T follicular helper cell (primary cell): ENCODE results near the gene NSG1.

ENCODE experiments used
- DNase-seq: peaks from one replicate; pipeline ENCODE4 v3.0.0-alpha.2; 2020; ENCODE audit warnings: low read depth

NSG1 gene

GRCh38 chr4:4395849-4396627 is 9.1 kb downstream of the NSG1 start:
- no peak for DNase-seq

DNA sequence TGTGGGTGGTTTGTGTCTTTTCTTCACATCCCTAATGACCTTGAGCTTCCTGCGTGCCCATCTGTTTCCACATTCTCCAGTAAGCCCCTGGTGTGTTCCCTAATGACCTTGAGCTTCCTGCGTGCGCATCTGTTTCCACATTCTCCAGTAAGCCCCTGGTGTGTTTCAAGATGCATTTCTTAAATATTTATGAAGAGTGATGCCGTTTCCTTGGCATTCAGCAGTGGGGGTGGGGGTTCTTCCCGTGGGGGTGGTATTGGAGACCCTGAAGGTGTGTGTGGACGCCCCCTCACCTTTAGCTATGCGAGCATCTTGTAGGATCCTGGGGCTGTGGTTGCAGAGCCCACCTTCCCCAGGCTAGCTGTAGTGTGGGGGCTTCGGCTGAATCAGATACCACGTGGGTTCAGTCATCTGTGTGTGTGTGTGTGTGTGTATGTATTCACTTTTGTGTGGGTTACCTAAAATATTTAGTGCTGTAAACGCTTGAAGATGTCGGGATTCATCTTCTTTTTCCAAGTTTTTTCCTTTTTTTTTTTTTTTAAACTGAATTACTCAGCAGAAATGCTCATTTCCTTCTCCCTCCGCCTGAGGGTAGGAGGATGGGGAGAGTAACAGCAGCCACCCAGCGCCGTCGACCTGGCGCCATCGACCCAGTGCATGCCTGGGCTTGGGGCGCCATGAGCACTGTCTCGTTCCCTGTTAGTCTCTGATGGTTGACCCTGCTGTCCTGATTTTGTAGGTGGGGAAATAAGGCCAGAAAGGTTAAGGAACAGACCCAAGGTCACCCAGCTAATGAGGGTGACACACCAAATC is 9.9 kb downstream of the NSG1 start:
- DNase-seq, result no peak

DNA sequence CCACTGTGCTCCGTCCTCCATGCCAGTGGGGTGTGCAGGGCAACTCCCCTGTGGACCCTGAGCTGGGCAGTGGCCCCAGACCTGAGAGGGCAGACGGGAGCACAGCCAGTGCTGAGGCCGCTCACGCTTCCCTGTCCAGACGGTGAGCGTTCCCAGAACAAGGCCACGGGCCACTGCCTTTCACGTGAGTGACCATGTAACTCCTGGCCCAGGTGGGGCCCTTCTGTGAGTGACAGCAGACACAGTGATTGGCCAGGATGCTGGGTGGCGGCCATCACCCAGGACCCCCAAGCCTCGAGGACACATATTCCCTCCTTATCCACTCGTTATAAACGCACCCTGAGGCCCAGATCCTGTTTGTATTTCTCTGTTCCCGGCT is 10.5 kb downstream of the NSG1 start:
- no peak for DNase-seq

DNA sequence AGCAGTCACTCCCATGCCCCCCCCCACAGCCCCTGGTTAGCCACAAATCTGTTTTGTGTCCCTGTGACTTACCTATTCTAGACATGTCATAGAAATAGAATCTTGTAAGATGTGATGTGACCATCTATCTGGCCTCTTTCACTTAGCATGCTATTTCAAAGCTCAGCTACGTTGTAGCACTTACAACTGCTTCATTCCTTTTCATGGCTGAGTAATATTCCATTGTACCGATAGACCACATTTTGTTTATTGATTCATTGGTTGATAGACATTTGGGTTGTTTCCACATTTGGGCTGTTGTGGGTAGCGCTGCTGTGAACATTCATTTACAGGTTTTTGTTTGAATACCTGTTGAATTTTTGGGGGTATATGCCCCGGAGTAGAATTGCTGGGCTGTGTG is 11.5 kb downstream of the NSG1 start:
- no peak for DNase-seq

- DNase-seq, result no peak
Observed at GRCh38 chr4:4401036-4401435, 14.1 kb downstream of the NSG1 start.

GRCh38 chr4:4402966-4403365 is 16.1 kb downstream of the NSG1 start:
- no peak for DNase-seq

GRCh38 chr4:4405358-4405962 is 18.6 kb downstream of the NSG1 start:
- DNase-seq, result no peak

- no peak for DNase-seq
Observed at GRCh38 chr4:4406455-4407298, 19.8 kb downstream of the NSG1 start.

- DNase-seq, result no peak
Observed at GRCh38 chr4:4407299-4408131, 20.6 kb downstream of the NSG1 start.

GRCh38 chr4:4408132-4408523 is 21.2 kb downstream of the NSG1 start:
- no peak for DNase-seq

DNA sequence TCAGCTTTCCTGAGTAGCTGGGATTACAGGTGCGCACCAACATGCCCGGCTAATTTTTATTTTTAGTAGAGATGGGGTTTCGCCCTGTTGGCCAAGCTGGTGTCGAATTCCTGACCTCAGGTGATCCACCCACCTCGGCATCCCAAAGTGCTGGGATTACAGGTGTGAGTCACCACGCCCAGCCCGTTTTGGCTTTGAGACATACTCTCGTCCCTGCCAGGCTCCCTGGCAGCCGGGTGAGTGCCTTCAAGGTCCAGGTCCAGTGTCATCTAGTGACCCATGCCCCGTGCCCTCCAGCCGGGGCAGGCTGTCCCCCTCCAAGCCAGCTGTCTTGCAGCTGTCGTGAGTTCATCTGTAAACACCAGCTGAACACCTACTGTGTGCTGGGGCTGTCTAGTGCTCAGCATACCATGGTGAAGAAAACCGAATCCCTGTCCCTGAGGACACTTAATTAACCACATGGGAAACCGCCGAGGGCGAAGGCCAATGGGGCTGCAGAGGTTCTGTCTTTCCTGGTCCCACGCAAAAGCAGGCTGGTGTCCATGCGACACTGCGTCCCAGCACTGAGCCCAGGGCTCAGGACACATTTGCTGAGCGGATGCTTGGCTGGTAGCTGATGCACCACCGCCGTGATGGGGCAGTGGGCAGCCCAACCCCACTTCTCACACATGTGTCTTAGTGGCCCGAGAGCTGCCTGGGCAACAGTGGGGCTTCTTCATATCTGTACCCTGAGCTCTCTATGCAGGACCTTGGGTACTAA is 21.9 kb downstream of the NSG1 start:
- DNase-seq, result no peak

GRCh38 chr4:4409416-4410115 is 22.7 kb downstream of the NSG1 start:
- DNase-seq, result no peak

- DNase-seq, result no peak
Observed at GRCh38 chr4:4410271-4410670, 23.4 kb downstream of the NSG1 start.

- no peak for DNase-seq
Observed at GRCh38 chr4:4411906-4412305, 25.0 kb downstream of the NSG1 start.

GRCh38 chr4:4412641-4413372 is 25.9 kb downstream of the NSG1 start:
- DNase-seq, result no peak

DNA sequence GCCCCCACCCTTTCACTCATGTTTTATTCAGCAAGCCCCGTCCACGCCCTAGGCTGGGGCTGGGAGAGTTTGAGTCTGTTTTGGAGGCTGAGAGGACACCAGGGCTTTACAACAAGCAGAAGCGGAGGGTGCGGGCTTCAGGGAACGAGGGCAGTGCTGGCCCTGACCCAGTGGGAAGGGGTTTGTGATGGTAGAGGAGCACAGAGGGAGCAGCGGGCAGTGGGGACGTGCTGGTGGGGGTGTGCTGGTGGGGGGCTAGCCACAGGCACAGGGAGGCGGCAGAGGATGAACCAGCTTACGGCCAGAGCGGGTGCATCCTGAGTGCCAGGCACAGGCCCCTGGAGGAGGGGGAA is 26.4 kb downstream of the NSG1 start:
- no peak for DNase-seq

- DNase-seq, result no peak
Observed at GRCh38 chr4:4413806-4414205, 26.9 kb downstream of the NSG1 start.

DNA sequence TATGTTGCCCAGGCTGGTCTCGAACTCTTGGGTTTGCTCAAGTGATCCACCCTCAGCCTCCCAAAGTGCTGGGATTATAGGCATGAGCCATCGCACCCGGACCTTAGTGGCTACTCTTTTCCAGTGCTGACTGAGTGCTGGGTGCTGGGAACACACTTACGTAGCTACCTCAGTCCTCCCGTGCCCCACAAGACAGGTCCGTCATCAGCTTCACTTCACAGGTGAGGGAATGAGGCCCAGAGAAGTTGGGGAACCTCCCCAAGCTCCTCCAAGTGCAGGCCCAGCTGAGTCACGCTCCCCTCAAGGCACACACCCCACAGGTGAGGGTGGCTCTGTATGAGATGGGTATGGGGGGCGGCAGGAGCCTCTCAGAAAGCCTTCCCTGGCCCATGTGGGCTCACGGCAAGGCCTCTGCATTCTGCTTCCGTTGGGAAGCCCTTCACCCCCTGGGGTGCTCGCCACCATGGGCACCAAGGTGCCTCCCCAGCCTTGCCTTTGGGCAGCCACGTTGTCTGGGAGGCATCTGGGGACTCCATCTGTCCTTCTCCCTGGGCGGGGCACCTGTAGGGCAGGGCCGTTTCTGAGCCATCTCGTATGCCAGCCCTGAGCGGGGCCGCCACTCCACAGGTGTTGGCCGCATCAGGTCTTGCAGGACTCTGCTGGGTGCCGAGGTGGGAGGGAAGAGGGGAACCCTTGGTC is 28.4 kb downstream of the NSG1 start:
- DNase-seq, result no peak
